Measurements from ENCODE around the gene TEX264. TPM values are rescaled to one million over a fixed set of nuclear protein-coding genes. Genes with fewer than 3 reads are reported as not detected.
A peak's percentile ranks its signal among the peaks of the same experiment; 100 is the strongest.

Gene TEX264
- total and polyA plus RNA-seq, 9 donors: 27.1 to 88.8 (median 40.2) TPM

- DNase-seq: peak in 3 of 5 donors; percentile 5 to 23 (median 8)
- H3K27me3 ChIP-seq: no peaks in the 10 kb centered on the region
- TF ChIP-seq EP300 (IDR thresholded peaks at IDR 0.05): no peak
- no peak for TF ChIP-seq CTCF (IDR thresholded peaks at IDR 0.05)
- no peak for TF ChIP-seq POLR2A (IDR thresholded peaks at IDR 0.05)
- no peak overlapping the region for H3K27ac ChIP-seq
- H3K4me1 ChIP-seq (ENCODE audit: insufficient read depth): no peaks in the 10 kb centered on the region
- H3K4me3 ChIP-seq: no peak overlapping the region
- H3K36me3 ChIP-seq: no peaks in the 10 kb centered on the region
- intact Hi-C loops (cut with DNase I): no loop called here
- H3K9me3 ChIP-seq: no peaks in the 10 kb centered on the region
- WGBS, 3 donors: 89 to 93% (median 90%) methylated on average over 17 of the region's 17 CpGs
Measured at GRCh38 chr3:51709004-51709420, 38.0 kb downstream of the TEX264 start.

GRCh38 chr3:51709675-51710074 is 38.6 kb downstream of the TEX264 start:
- no peak overlapping the region for H3K4me3 ChIP-seq
- intact Hi-C loops (cut with DNase I): no loop called here

GRCh38 chr3:51710631-51711351 is 39.7 kb downstream of the TEX264 start:
- Histone ChIP-seq H3K9me3 (no peaks in the 10 kb centered on the region), H3K27me3 (no peaks in the 10 kb centered on the region), H3K4me3 (no peak overlapping the region), H3K27ac (no peak overlapping the region), H3K36me3 (no peaks in the 10 kb centered on the region), H3K4me1 (ENCODE audit: insufficient read depth) (no peaks in the 10 kb centered on the region)
- intact Hi-C loops (cut with DNase I): no loop called here
- peak in 3 of 5 donors; percentile 4 to 18 (median 7) for DNase-seq
- 62 to 76% (median 75%) methylated on average over 10 of the region's 10 CpGs for WGBS, 3 donors
- TF ChIP-seq CTCF (IDR thresholded peaks at IDR 0.05) (no peak), EP300 (IDR thresholded peaks at IDR 0.05) (no peak), POLR2A (IDR thresholded peaks at IDR 0.05) (no peak)

More at GRCh38 chr3:51709675-51710074, 38.6 kb downstream of the TEX264 start:
- H3K36me3 ChIP-seq: no peaks in the 10 kb centered on the region
- TF ChIP-seq POLR2A (IDR thresholded peaks at IDR 0.05) (no peak), CTCF (IDR thresholded peaks at IDR 0.05) (no peak), EP300 (IDR thresholded peaks at IDR 0.05) (no peak)
- 59 to 71% (median 64%) methylated on average over 4 of the region's 4 CpGs for WGBS, 3 donors
- no peaks in the 10 kb centered on the region for H3K4me1 ChIP-seq (ENCODE audit: insufficient read depth)
- H3K27me3 ChIP-seq: no peaks in the 10 kb centered on the region
- H3K9me3 ChIP-seq: no peaks in the 10 kb centered on the region
- no peak overlapping the region for H3K27ac ChIP-seq
- peak in 1 of 5 donors; percentile 3 for DNase-seq

- no peak overlapping the region for H3K27ac ChIP-seq
- DNase-seq: peak in 2 of 5 donors; percentile 2 to 6
- H3K4me3 ChIP-seq: no peak overlapping the region
- H3K9me3 ChIP-seq: no peaks in the 10 kb centered on the region
- H3K4me1 ChIP-seq (ENCODE audit: insufficient read depth): no peaks in the 10 kb centered on the region
- H3K27me3 ChIP-seq: no peaks in the 10 kb centered on the region
- TF ChIP-seq POLR2A (IDR thresholded peaks at IDR 0.05): no peak
- no peak for TF ChIP-seq CTCF (IDR thresholded peaks at IDR 0.05)
- TF ChIP-seq EP300 (IDR thresholded peaks at IDR 0.05): no peak
- intact Hi-C loops (cut with DNase I): no loop called here
- WGBS, 3 donors: 74 to 80% (median 77%) methylated on average over 8 of the region's 8 CpGs
- no peaks in the 10 kb centered on the region for H3K36me3 ChIP-seq
Measured at GRCh38 chr3:51711352-51712037, 40.4 kb downstream of the TEX264 start.
